ENCODE measurements around the gene CYP19A1.

The CYP19A1 gene

DNA sequence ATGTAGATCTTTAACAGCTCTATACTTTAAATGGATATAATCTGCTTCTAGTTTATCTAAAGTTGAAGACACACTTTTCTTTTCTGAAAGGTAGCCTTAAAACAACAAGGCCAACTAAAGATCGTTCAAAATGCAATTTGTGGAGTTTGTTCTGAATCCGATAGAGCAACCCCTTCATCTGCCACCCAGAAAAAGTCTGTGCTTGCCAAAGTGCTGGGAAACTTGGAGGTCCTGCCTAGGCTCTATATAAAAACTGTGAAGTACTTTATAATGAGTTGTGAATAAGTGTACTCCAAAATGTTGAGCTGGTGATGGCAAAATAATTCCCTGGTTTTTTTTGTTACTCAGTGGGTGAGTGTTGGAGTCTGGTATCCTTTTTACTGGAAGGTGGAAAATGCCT is 15.6 kb upstream of the CYP19A1 start:
- no peak overlapping the region for H3K27ac ChIP-seq (ENCODE audit: low read depth, low read length)
- no peak for TF ChIP-seq EZH2phosphoT487 (IDR thresholded peaks at IDR 0.05; ENCODE audit: borderline replicate concordance, low read length)
- TF ChIP-seq, protein P1, sequence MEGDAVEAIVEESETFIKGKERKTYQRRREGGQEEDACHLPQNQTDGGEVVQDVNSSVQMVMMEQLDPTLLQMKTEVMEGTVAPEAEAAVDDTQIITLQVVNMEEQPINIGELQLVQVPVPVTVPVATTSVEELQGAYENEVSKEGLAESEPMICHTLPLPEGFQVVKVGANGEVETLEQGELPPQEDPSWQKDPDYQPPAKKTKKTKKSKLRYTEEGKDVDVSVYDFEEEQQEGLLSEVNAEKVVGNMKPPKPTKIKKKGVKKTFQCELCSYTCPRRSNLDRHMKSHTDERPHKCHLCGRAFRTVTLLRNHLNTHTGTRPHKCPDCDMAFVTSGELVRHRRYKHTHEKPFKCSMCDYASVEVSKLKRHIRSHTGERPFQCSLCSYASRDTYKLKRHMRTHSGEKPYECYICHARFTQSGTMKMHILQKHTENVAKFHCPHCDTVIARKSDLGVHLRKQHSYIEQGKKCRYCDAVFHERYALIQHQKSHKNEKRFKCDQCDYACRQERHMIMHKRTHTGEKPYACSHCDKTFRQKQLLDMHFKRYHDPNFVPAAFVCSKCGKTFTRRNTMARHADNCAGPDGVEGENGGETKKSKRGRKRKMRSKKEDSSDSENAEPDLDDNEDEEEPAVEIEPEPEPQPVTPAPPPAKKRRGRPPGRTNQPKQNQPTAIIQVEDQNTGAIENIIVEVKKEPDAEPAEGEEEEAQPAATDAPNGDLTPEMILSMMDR (IDR thresholded peaks at IDR 0.05; ENCODE audit: low read depth, low read length, poor library complexity, severe bottlenecking): no peak

DNA sequence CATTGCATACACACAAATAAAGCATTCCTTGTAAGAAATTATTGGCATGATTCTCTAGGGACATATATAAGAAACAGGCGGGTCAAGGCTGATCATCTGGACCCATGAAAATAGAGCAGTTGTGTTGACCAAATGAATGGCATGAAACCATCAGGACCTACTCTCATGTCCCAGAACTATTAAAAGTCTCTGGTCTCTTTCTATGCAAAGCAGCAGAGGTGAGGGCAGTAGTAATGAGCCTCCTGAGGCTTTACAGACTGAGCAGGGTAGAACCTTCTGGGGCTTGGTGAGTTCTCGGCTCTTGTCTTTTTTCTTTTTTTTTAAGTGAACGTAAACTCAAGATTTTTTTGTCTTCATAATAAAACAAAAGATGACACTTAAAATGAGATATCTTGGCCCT is 12.3 kb upstream of the CYP19A1 start:
- no peak for TF ChIP-seq EZH2phosphoT487 (IDR thresholded peaks at IDR 0.05; ENCODE audit: borderline replicate concordance, low read length)
- TF ChIP-seq, protein P1 (IDR thresholded peaks at IDR 0.05; ENCODE audit: low read depth, low read length, poor library complexity, severe bottlenecking): no peak
- Histone ChIP-seq H3K27me3 (ENCODE audit: control insufficient read depth, low read length) (peaks cover 7% of the 10 kb centered on the region; the same call in 1 of the 2 replicates), H3K36me3 (ENCODE audit: control insufficient read depth, low read length) (no peaks in the 10 kb centered on the region), H4K20me1 (ENCODE audit: control insufficient read depth, insufficient read depth, low read depth, low read length) (no peaks in the 10 kb centered on the region), H3K79me2 (ENCODE audit: control insufficient read depth, low read length) (no peaks in the 10 kb centered on the region), H3K4me1 (ENCODE audit: control insufficient read depth, low read length) (no peaks in the 10 kb centered on the region), H3K27ac (ENCODE audit: low read depth, low read length) (no peak overlapping the region), H3K9me2 (replicated peaks; ENCODE audit: control insufficient read depth, low read length) (no peaks in the 10 kb centered on the region), H3K4me3 (ENCODE audit: low read length) (no peak overlapping the region), H3K9me3 (ENCODE audit: control insufficient read depth, insufficient read depth, low read length) (no peaks in the 10 kb centered on the region), H3F3A (ENCODE audit: control insufficient read depth, insufficient read depth) (no peaks in the 10 kb centered on the region), H3K4me2 (ENCODE audit: low read length) (no peak overlapping the region)

More for the DNA sequence above, 15.6 kb upstream of the CYP19A1 start:
- H3K27me3 ChIP-seq (ENCODE audit: control insufficient read depth, low read length): peaks cover 5% of the 10 kb centered on the region; the same call in 1 of the 2 replicates
- H3F3A ChIP-seq (ENCODE audit: control insufficient read depth, insufficient read depth): no peaks in the 10 kb centered on the region
- no peaks in the 10 kb centered on the region for H3K4me1 ChIP-seq (ENCODE audit: control insufficient read depth, low read length)
- no peaks in the 10 kb centered on the region for H3K36me3 ChIP-seq (ENCODE audit: control insufficient read depth, low read length)
- H3K79me2 ChIP-seq (ENCODE audit: control insufficient read depth, low read length): no peaks in the 10 kb centered on the region
- no peaks in the 10 kb centered on the region for H4K20me1 ChIP-seq (ENCODE audit: control insufficient read depth, insufficient read depth, low read depth, low read length)
- no peaks in the 10 kb centered on the region for H3K9me3 ChIP-seq (ENCODE audit: control insufficient read depth, insufficient read depth, low read length)
- no peaks in the 10 kb centered on the region for H3K9me2 ChIP-seq (replicated peaks; ENCODE audit: control insufficient read depth, low read length)
- H3K4me2 ChIP-seq (ENCODE audit: low read length): no peak overlapping the region
- no peak overlapping the region for H3K4me3 ChIP-seq (ENCODE audit: low read length)

DNA sequence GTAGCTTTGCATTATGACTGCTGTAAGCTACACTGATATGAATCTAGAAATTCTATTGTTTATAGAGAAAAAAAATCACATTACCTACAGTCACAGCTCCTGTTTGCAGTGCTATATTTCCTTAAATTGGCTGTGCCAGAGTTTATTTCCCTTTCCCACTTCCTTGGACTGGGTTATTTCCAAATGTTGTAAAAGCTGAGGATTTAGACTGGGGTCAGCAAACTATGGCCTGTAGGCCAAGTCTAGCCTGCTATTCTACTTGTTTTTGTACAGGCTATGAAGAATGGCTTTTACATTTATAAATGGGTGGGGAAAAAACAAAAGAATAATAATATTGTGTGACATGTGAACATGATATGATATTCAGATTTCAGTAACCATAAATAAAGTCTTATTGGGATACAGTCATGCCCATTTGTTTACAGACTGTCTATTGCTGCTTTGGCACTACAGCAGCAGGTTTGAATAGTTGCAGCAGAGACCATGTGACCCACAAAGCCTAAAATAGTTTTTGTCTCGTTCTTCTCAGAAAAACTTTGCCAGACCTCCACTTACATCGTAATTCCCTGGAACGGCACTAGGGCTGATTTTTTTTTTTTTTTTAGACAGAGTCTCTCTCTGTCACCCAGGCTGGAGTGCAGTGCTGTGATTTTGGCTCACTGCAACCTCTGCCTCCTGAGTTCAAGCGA is 10.9 kb upstream of the CYP19A1 start:
- Histone ChIP-seq H3K27me3 (ENCODE audit: control insufficient read depth, low read length) (peaks cover 7% of the 10 kb centered on the region; the same call in 1 of the 2 replicates), H3K36me3 (ENCODE audit: control insufficient read depth, low read length) (no peaks in the 10 kb centered on the region), H3F3A (ENCODE audit: control insufficient read depth, insufficient read depth) (no peaks in the 10 kb centered on the region), H3K4me3 (ENCODE audit: low read length) (no peak overlapping the region), H3K4me1 (ENCODE audit: control insufficient read depth, low read length) (no peaks in the 10 kb centered on the region), H3K9me2 (replicated peaks; ENCODE audit: control insufficient read depth, low read length) (no peaks in the 10 kb centered on the region), H4K20me1 (ENCODE audit: control insufficient read depth, insufficient read depth, low read depth, low read length) (no peaks in the 10 kb centered on the region), H3K27ac (ENCODE audit: low read depth, low read length) (no peak overlapping the region), H3K9me3 (ENCODE audit: control insufficient read depth, insufficient read depth, low read length) (no peaks in the 10 kb centered on the region), H3K4me2 (ENCODE audit: low read length) (no peak overlapping the region), H3K79me2 (ENCODE audit: control insufficient read depth, low read length) (no peaks in the 10 kb centered on the region)
- TF ChIP-seq EZH2phosphoT487 (IDR thresholded peaks at IDR 0.05; ENCODE audit: borderline replicate concordance, low read length): no peak
- TF ChIP-seq, protein P1 (IDR thresholded peaks at IDR 0.05; ENCODE audit: low read depth, low read length, poor library complexity, severe bottlenecking): no peak
